T1000 (cell line): ENCODE measurements around the gene LSM4.

Experiments used
- DNase-seq: peaks from one replicate; lab custom pipeline; 2025; ENCODE audit warnings: mixed read lengths; lab: John Stamatoyannopoulos, UW

The LSM4 gene

GRCh38 chr19:18311502-18312091, 11.3 kb downstream of the LSM4 start:
- DNase-seq = no peak

GRCh38 chr19:18310966-18311365, 11.9 kb downstream of the LSM4 start:
- no peak for DNase-seq

GRCh38 chr19:18310118-18310909, 12.6 kb downstream of the LSM4 start:
- no peak for DNase-seq

DNA sequence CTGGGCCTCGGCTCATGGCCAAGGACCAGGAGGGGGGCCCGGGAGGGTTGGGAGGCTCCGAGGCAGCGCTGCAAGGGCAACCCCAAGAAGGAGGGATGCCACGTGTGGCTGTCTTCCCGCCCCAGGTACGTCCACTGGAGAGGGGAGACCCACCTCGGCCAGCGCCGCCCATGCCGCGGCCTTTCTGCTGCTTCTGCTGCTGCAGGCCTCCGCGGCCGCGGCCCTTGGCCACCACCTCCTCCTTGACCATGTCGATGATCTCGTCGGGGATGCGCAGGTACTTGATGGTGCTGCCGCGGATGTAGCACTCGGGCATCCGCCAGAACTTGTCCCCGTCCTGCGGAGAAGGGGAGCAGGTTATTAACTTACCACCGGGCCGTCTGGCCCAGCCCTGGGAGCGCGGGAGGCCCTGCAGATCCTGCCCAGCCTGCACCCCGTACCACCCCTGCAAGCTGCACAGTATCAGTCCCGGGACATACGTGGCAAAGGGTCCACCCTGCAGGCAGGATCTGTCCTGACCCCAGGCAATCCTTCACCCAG, 13.3 kb downstream of the LSM4 start:
- no peak for DNase-seq

GRCh38 chr19:18308948-18309325, 13.9 kb downstream of the LSM4 start:
- no peak for DNase-seq

GRCh38 chr19:18308051-18308947, 14.6 kb downstream of the LSM4 start:
- DNase-seq = no peak

DNA sequence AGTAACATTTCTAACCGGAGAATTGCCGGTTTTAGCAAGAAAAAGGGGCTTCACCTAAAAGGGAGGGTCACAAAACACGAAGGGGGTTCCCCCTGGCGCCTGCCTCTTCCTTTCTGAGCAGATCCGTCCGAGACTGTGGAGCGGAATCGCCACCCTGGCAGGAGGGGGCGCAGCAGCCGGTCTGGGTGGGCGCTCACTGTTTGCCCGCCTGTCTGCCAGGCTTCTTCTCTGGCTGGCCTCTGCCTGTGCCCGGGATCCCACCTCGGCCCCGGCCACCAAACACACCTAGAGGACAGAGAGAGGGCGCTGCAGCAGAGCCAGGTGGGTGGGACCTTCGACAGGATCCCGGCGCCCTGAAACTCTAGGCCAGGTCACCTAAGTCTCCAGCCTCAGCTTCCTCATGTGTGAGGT, 15.6 kb downstream of the LSM4 start:
- no peak for DNase-seq

DNA sequence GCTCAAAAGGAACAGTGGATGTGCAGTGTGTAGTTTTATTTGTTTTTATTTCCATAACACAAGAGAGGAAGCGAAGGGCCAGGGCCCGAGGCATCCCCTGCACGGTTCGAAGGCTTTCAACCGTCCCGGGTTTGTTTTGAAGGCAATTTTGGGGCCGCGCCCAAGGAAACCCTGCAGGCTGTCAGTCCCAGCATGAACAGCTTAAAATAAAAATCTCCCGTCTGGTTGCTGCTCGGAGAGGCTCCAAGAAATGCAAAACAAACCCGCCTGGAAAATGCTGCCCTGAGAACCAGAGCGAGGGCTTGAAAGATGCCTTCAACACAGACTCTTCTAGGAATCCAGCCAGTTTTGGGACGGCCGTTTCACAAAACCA, 16.0 kb downstream of the LSM4 start:
- DNase-seq = no peak

- DNase-seq = no peak
Observed at GRCh38 chr19:18306209-18306887, 16.5 kb downstream of the LSM4 start.

GRCh38 chr19:18304458-18305310, 18.2 kb downstream of the LSM4 start:
- peak; percentile 33 for DNase-seq

- no peak for DNase-seq
Observed at GRCh38 chr19:18304208-18304457, 18.7 kb downstream of the LSM4 start.

DNA sequence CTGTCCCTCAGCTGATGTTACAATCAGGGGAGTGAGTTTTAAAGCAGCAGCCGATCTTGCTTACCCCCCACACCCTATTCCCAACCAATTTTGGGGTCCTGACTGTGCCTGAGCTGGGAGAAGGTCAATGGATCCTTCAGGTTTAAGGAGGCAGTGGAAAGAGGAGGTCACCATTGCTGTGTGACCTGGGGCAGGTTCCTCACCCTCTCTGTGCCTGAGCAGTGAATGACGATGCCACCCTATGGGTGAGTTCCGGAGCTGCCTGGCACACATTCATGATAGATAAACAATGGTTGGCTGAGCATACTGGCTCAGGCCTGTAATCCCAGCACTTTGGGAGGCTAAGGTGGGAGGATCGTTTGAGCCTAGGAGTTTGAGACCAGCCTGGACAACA, 21.2 kb downstream of the LSM4 start:
- DNase-seq = no peak

DNA sequence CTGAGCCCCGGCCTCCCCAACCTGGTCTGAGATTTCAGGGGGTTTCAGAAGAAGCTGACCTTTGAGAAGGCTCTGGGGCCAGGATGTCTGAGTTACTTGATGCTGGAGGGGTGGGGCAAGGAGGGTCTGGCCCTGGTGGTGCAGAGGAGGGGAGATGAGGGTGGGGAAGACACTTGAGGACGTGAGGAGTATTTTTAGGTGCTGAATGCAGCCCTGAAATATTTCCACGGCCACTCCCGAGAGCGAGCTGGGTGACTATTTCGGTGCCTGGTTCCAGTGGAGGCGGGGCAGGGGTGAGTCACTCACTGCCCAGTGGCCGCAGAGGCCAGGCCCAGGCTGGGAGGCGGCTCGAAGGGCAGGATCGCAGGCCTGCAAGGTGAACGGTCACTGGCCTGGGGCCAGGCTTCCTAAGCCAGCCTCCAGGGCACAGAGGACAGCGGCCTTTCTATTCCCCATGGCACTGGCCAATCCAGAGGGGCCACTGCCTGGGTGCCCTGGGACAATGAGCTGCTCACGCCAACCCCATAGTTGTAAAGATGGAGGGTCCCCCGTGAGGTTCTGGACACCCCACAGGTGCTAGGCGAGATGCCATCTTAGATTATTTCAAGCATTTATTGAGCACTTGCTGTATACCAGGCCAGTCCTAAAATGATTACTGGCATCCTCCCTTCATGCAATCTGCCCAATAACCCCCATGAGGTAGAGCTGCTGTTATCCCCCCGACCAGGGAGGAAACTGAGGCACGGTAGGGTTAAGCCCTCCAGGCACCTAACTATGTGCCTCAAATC, 21.8 kb downstream of the LSM4 start:
- no peak for DNase-seq

DNA sequence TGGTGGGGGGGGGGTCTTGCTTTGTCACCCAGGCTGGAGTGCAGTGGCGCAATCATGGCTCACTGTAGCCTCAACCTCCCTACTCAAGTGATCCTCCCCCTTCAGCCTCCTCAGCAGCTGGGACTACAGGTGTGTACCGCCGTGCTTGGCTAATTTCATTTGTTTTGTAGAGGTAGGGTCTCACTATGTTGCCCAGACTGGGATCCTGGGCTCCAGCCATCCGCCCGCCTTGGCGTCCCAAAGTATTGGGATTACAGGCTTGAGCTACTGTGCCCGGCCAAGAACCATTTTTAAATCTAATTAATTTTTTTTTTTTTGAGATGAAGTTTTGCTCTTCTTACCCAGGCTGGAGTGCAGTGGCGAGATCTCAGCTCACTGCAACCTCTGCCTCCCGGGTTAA, 23.2 kb downstream of the LSM4 start:
- DNase-seq = no peak

GRCh38 chr19:18298601-18299000, 24.3 kb downstream of the LSM4 start:
- DNase-seq = no peak

DNA sequence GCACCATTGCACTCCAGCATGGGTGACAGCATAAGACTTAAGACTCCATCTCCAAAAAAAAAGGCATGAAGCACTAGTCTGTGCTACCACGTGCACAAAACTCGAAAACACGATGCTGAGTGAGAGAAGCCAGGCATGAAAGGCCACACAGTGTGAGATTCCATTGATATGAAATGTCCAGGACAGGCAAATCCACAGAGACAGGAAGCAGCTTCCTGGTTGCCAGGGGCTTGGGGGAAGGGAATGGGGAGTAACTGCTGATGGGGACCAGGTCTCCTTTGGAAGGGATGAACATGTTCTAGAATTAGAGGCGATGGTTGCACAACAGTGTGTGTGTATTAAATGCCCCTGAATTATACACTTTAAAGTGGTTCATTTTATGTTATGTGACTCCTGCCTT, 25.6 kb downstream of the LSM4 start:
- DNase-seq = no peak

DNA sequence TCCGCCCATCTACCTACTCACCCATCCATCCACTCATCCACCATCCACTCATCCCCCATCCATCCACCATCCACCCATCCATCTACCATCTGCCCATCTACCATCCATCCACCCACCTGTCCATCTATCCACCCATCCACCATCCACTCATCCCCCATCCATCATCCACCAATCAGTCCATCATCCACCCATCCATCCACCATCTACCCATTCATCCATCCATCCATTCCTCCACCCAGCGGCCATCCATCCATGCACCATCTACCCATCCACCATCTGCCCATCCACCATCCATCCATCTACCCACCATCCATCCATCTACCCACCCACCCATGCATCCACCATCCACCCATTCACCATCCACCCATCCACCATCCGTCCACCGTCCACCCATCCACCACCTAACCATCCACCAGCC, 27.8 kb downstream of the LSM4 start:
- DNase-seq = no peak

GRCh38 chr19:18294467-18294864, 28.4 kb downstream of the LSM4 start:
- DNase-seq = no peak

- DNase-seq = no peak
Observed at GRCh38 chr19:18293642-18294466, 29.0 kb downstream of the LSM4 start.
